K562 (cell line): ENCODE measurements around the gene RBM34. TPM values are rescaled to one million over a fixed set of nuclear protein-coding genes. Genes with fewer than 3 reads are reported as not detected.
A peak's percentile ranks its signal among the peaks of the same experiment; 100 is the strongest.

Experiments used
- BCLAF1 ChIP-seq, 2 experiments: fragments of 450-650 bp in 1 of 2; IDR thresholded peaks; 2 replicates each; pipeline ENCODE4 v1.6.1; 2011 to 2017; ENCODE audit warnings: low read depth in 2 of 2, antibody characterized with exemption in 1 of 2, borderline replicate concordance in 1 of 2, low read length in 1 of 2, mild to moderate bottlenecking in 1 of 2, mixed read lengths in 1 of 2; ENCODE audit not compliant: control insufficient read depth in 1 of 2
- CGGBP1 ChIP-seq: fragments of 250-450 bp; sonication (Bioruptor Pico); IDR thresholded peaks from 2 replicates; pipeline ENCODE4 v1.9.0; 2021; ENCODE audit warnings: mild to moderate bottlenecking
- FOXK1 ChIP-seq: sonication (generic); formaldehyde crosslinking; IDR thresholded peaks from 2 replicates; pipeline ENCODE4 v1.8.0; 2022; ENCODE audit warnings: missing genetic modification reagents, mild to moderate bottlenecking, borderline replicate concordance
- GTF3C2 ChIP-seq: IDR thresholded peaks from 3 replicates; pipeline ENCODE4 v1.6.1; 2011; ENCODE audit warnings: borderline replicate concordance, mild to moderate bottlenecking, moderate library complexity; ENCODE audit not compliant: insufficient read length; ENCODE audit errors: extremely low read depth
- HNRNPLL ChIP-seq: fragments of 200-400 bp; formaldehyde crosslinking; IDR thresholded peaks from 2 replicates; pipeline ENCODE4 v1.6.1; 2017; ENCODE audit warnings: low read length, low read depth, mild to moderate bottlenecking; ENCODE audit not compliant: poor library complexity, severe bottlenecking
- KAT8 ChIP-seq: fragments of 450-650 bp; IDR thresholded peaks from 2 replicates; pipeline ENCODE4 v1.6.1; 2016; ENCODE audit warnings: low read depth, mild to moderate bottlenecking
- TAF7 ChIP-seq: fragments of 450-650 bp; IDR thresholded peaks from 2 replicates; pipeline ENCODE4 v1.6.1; 2016; ENCODE audit warnings: missing genetic modification characterization, missing compliant biosample characterization
- TRIM28 ChIP-seq: fragments of 450-650 bp; IDR thresholded peaks from 2 replicates; pipeline ENCODE4 v1.6.1; 2017
- ZNF124 ChIP-seq: sonication (generic); formaldehyde crosslinking; IDR thresholded peaks from 2 replicates; pipeline ENCODE4 v1.8.1; 2022; ENCODE audit warnings: missing genetic modification reagents
- ZNF778 ChIP-seq: fragments of 450-650 bp; formaldehyde crosslinking; IDR thresholded peaks from 2 replicates; pipeline ENCODE4 v1.4.0; 2020; ENCODE audit warnings: mild to moderate bottlenecking, moderate library complexity
- ZNF830 ChIP-seq: fragments of 250-450 bp; sonication (Bioruptor Pico); IDR thresholded peaks from 2 replicates; pipeline ENCODE4 v1.5.0; 2021; ENCODE audit warnings: mild to moderate bottlenecking
- polyA plus RNA-seq, 8 experiments: library from polyadenylated mRNA; depleted of rRNA in 4 of 8; stranded (reverse) in 5 of 8; unstranded in 3 of 8; fragments of >200 nt; fragmentation: Nextera tagmentation in 2 of 8; fragmentation: Illumina TruSeq in 1 of 8; extraction: Ambion mirVana in 2 of 8; extraction: Trizol in 1 of 8; gene quantifications; 2 replicates each; pipeline versions ENCODE4 v1.2.1 to v1.2.3, GENCODE V29; 2011 to 2014; ENCODE audit warnings: inconsistent platforms in 1 of 8, missing spikeins in 1 of 8
- total RNA-seq, 7 experiments: library from RNA; depleted of rRNA in 6 of 7; stranded (reverse); fragments of >200 nt in 6 of 7; fragmentation: Illumina TruSeq in 2 of 7; extraction: Trizol in 2 of 7; gene quantifications; 2 replicates each; pipeline versions ENCODE4 v1.2.1 to v1.2.3, GENCODE V29; 2011 to 2021; ENCODE audit warnings: low replicate concordance in 1 of 7
- TF ChIP-seq, protein P1 (sequence below), 2 experiments: fragments of 150-350 bp in 1 of 2; IDR thresholded peaks; 2 replicates each; pipeline ENCODE4 v1.6.1; 2012 to 2016; ENCODE audit warnings: low read depth in 2 of 2, low read length in 2 of 2, mild to moderate bottlenecking in 1 of 2, moderate library complexity in 1 of 2
- TF ChIP-seq, protein P2 (sequence below): fragments of 450-650 bp; IDR thresholded peaks from 2 replicates; pipeline ENCODE4 v1.6.1; 2016; ENCODE audit warnings: antibody characterized with exemption

The RBM34 gene
- total and polyA plus RNA-seq, 9 of the 15 experiments (the other 6 are each of a cell fraction or from before 2014, with no cell fraction given): 64.0 to 178 (median 124) TPM

- TF ChIP-seq, protein P1, sequence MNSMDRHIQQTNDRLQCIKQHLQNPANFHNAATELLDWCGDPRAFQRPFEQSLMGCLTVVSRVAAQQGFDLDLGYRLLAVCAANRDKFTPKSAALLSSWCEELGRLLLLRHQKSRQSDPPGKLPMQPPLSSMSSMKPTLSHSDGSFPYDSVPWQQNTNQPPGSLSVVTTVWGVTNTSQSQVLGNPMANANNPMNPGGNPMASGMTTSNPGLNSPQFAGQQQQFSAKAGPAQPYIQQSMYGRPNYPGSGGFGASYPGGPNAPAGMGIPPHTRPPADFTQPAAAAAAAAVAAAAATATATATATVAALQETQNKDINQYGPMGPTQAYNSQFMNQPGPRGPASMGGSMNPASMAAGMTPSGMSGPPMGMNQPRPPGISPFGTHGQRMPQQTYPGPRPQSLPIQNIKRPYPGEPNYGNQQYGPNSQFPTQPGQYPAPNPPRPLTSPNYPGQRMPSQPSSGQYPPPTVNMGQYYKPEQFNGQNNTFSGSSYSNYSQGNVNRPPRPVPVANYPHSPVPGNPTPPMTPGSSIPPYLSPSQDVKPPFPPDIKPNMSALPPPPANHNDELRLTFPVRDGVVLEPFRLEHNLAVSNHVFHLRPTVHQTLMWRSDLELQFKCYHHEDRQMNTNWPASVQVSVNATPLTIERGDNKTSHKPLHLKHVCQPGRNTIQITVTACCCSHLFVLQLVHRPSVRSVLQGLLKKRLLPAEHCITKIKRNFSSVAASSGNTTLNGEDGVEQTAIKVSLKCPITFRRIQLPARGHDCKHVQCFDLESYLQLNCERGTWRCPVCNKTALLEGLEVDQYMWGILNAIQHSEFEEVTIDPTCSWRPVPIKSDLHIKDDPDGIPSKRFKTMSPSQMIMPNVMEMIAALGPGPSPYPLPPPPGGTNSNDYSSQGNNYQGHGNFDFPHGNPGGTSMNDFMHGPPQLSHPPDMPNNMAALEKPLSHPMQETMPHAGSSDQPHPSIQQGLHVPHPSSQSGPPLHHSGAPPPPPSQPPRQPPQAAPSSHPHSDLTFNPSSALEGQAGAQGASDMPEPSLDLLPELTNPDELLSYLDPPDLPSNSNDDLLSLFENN (IDR thresholded peaks at IDR 0.05; ENCODE audit: low read depth in 2 of 2, low read length in 2 of 2): peak in 1 of 2 experiments; percentile 73; a peak in 2 of 4 replicates
- TF ChIP-seq, protein P2, sequence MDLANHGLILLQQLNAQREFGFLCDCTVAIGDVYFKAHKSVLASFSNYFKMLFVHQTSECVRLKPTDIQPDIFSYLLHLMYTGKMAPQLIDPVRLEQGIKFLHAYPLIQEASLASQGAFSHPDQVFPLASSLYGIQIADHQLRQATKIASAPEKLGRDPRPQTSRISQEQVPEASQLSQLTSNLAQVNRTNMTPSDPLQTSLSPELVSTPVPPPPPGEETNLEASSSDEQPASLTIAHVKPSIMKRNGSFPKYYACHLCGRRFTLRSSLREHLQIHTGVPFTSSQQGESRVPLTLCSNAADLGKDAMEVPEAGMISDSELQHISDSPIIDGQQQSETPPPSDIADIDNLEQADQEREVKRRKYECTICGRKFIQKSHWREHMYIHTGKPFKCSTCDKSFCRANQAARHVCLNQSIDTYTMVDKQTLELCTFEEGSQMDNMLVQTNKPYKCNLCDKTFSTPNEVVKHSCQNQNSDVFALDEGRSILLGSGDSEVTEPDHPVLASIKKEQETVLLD: peak; percentile 50; the same call in 1 of the 2 replicates
- TF ChIP-seq ZNF830 (CRISPR knock-in tag) (no peak), CGGBP1 (CRISPR knock-in tag) (no peak), FOXK1 (CRISPR knock-in tag) (peak; percentile 29; the same call in 1 of the 2 replicates), GTF3C2 (no peak), ZNF124 (CRISPR knock-in tag) (no peak), HNRNPLL (peak; percentile 31), BCLAF1 (IDR thresholded peaks at IDR 0.05; ENCODE audit: borderline replicate concordance in 1 of 2, control insufficient read depth in 1 of 2, low read depth in 2 of 2, low read length in 1 of 2) (no peak), TAF7 (no peak), ZNF778 (CRISPR knock-in tag) (no peak), TRIM28 (no peak; the same call in 1 of the 2 replicates), KAT8 (no peak)
These were observed 47.7 kb downstream of the RBM34 start (continued) for GRCh38 chr1:235113183-235113917.
